Right lobe of liver (tissue), 6 donors: ENCODE data around the gene NKG7. TPM values are rescaled to one million over a fixed set of nuclear protein-coding genes. Genes with fewer than 3 reads are reported as not detected.

ENCODE experiments used
- ATAC-seq, 4 donors: fragments of 200-7000 bp; cut with Tn5 transposase; one replicate each; pipeline ENCODE4 v1.9.1; 2020; ENCODE audit warnings: mild to moderate bottlenecking in 4 of 4, moderate library complexity in 4 of 4
- DNase-seq, 3 donors: peaks; one replicate each; pipeline ENCODE4 v3.0.0-alpha.2; 2020
- H3K27ac ChIP-seq, 3 donors: fragments of 200-600 bp; one replicate each; pipeline ENCODE4 v1.8.0; 2022
- H3K27me3 ChIP-seq, 2 donors: fragments of 200-600 bp; one replicate each; pipeline ENCODE4 v1.8.0; 2022
- H3K36me3 ChIP-seq, 4 donors: fragments of 200-600 bp; sonication (generic) in 1 of 4; one replicate each; pipeline versions ENCODE4 v1.5.1 to v1.8.0; 2017 to 2022; ENCODE audit warnings: control low read depth in 1 of 4
- H3K4me1 ChIP-seq, 4 donors: fragments of 200-600 bp; sonication (generic) in 1 of 4; one replicate each; pipeline versions ENCODE4 v1.5.1 to v1.8.0; 2017 to 2022; ENCODE audit warnings: control low read depth in 1 of 4
- H3K4me3 ChIP-seq, 3 donors: fragments of 200-600 bp; one replicate each; pipeline ENCODE4 v1.8.0; 2022
- H3K9me3 ChIP-seq, 4 donors: fragments of 200-600 bp; sonication (generic) in 1 of 4; one replicate each; pipeline versions ENCODE4 v1.5.1 to v1.8.0; 2017 to 2022; ENCODE audit warnings: control low read depth in 1 of 4
- CTCF ChIP-seq, 4 donors: fragments of 200-600 bp in 3 of 4; fragments of 450-650 bp in 1 of 4; IDR thresholded peaks; one replicate each; pipeline versions ENCODE4 v1.5.1 to v1.8.0; 2016 to 2022; ENCODE audit warnings: antibody characterized with exemption in 4 of 4, mild to moderate bottlenecking in 2 of 4
- POLR2A ChIP-seq: fragments of 450-650 bp; IDR thresholded peaks from one replicate; pipeline ENCODE4 v1.6.1; 2017; ENCODE audit warnings: antibody characterized with exemption, mild to moderate bottlenecking
- WGBS: methylation state at CpG from one replicate; pipeline ENCODE4 v1.1.6; 2018; ENCODE audit warnings: low coverage, low lambda C conversion rate; ENCODE audit not compliant: insufficient coverage; ENCODE audit errors: missing lambda C conversion rate; 5-methylcytosine and 5-hydroxymethylcytosine counted together
- intact Hi-C, 2 donors: fragments of 100-400 bp; cut with DNase I; formaldehyde crosslinking; loops; one replicate each; pipeline versions ENCODE4 v1.11.2 to v1.14.1; 2022
- total RNA-seq, 6 experiments: library from RNA; depleted of rRNA in 2 of 6; stranded (reverse); fragments of >200 nt in 2 of 6; fragmentation: NEBNext Ultra II Directional in 3 of 6; extraction: Animal tissue kit (Norgen Biotek cat#: 25700) in 3 of 6; gene quantifications; one replicate each; pipeline versions ENCODE4 v1.1.0 to v1.2.4, GENCODE V29; 2016 to 2023
- donor health status: DM: no; HTN: yes; CAD: no.
- donor health status: DM: no; HTN: no; CAD: no.
- donor health status: DM: no; HTN: no; CAD: no.
- donor health status: DM: no; HTN: yes; CAD: no.
- donor health status: DM: no; HTN: yes; CAD: no.

NKG7 gene
- total RNA-seq, 6 experiments from 2014 or later = 1.7 to 7.7 (median 4.1) TPM

- ATAC-seq (no peak), DNase-seq (no peak)
- intact Hi-C loops = loop anchor here in 1 of 2 donors (10.0 kb wide), 1 partner anchor 93 kb away; the partner anchor contains the start of gene SIGLEC10
- 73% methylated on average over 6 of the region's 14 CpGs for WGBS
- TF ChIP-seq POLR2A (no peak), CTCF (IDR thresholded peaks at IDR 0.05) (no peak)
- Histone ChIP-seq H3K4me3 (no peak overlapping the region), H3K36me3 (no peaks in the 10 kb centered on the region), H3K27ac (no peak overlapping the region), H3K4me1 (no peaks in the 10 kb centered on the region), H3K27me3 (peaks cover 0 to 2% of the 10 kb centered on the region in 2 donors), H3K9me3 (no peaks in the 10 kb centered on the region)
Measured at GRCh38 chr19:51321799-51322198, 50.7 kb downstream of the NKG7 start.

Other genes with a start within 250 kb of the NKG7 start
- 1 to 10 TPM; 3.8 to 7.9 (median 4.1) TPM for gene SIGLEC9, start 247.7 kb downstream of the NKG7 start, total RNA-seq
- 1 to 10 TPM; 2.4 to 7.3 (median 3.9) TPM for gene SIGLEC7, start 230.4 kb downstream of the NKG7 start, total RNA-seq
- gene CD33, start 147.6 kb downstream of the NKG7 start, total RNA-seq = 1 to 10 TPM; 1.7 to 5.8 (median 3.8) TPM
- not detected for gene SIGLECL1, start 121.6 kb downstream of the NKG7 start, total RNA-seq
- gene IGLON5, start 61.0 kb downstream of the NKG7 start, total RNA-seq = under 1 TPM; 0.27 to 0.80 (median 0.49) TPM
- gene VSIG10L, start 30.5 kb downstream of the NKG7 start, total RNA-seq = 1 to 10 TPM; 1.3 to 4.5 (median 2.8) TPM
- gene ETFB, start 6.3 kb downstream of the NKG7 start, total RNA-seq = 100 to 1,000 TPM; 210 to 439 (median 345) TPM
- gene CLDND2, start 3.7 kb downstream of the NKG7 start, total RNA-seq = 1 to 10 TPM in 1 of 6 experiments, under 1 TPM in 1, not detected in 4; 1.00 to 1.2 TPM
- not detected for gene LIM2, start 15.3 kb upstream of the NKG7 start, total RNA-seq
- not detected for gene C19orf84, start 17.9 kb upstream of the NKG7 start, total RNA-seq
- 10 to 100 TPM in 2 of 6 experiments, 1 to 10 TPM in 4; 2.0 to 12.4 (median 5.6) TPM for gene SIGLEC10, start 45.0 kb upstream of the NKG7 start, total RNA-seq
- 1 to 10 TPM in 1 of 6 experiments, under 1 TPM in 5; 0.31 to 1.4 (median 0.71) TPM for gene SIGLEC8, start 85.8 kb upstream of the NKG7 start, total RNA-seq
- gene CEACAM18, start 105.9 kb upstream of the NKG7 start, total RNA-seq = not detected
- gene SIGLEC12, start 129.1 kb upstream of the NKG7 start, total RNA-seq = under 1 TPM in 5 of 6 experiments, not detected in 1; 0.12 to 0.63 (median 0.33) TPM
- gene SIGLEC6, start 159.0 kb upstream of the NKG7 start, total RNA-seq = not detected
- gene ZNF175, start 198.6 kb upstream of the NKG7 start, total RNA-seq = 1 to 10 TPM; 1.2 to 5.2 (median 4.4) TPM